ENCODE data around the gene DSG4. TPM values are rescaled to one million over a fixed set of nuclear protein-coding genes. Genes with fewer than 3 reads are reported as not detected.

The DSG4 gene
- total RNA-seq, 2 experiments from 2014 or later = not detected

- Histone ChIP-seq H2AFZ (ENCODE audit: low read length) (no peak overlapping the region), H3K36me3 (ENCODE audit: insufficient read depth, low read length) (no peaks in the 10 kb centered on the region), H3K9me3 (ENCODE audit: low read length) (no peaks in the 10 kb centered on the region), H3K4me2 (ENCODE audit: low read length) (no peak overlapping the region), H3K79me2 (ENCODE audit: insufficient read depth, low read depth, low read length) (no peaks in the 10 kb centered on the region), H3K4me3 (ENCODE audit: low read depth, low read length, poor library complexity, severe bottlenecking) (no peak overlapping the region), H3K9me2 (ENCODE audit: insufficient read depth, low read length) (no peaks in the 10 kb centered on the region), H4K20me1 (ENCODE audit: insufficient read depth, low read length) (no peaks in the 10 kb centered on the region), H3K27ac (ENCODE audit: low read depth, low read length, poor library complexity, severe bottlenecking) (no peak overlapping the region), H3K4me1 (ENCODE audit: insufficient read depth, low read length, poor library complexity, severe bottlenecking) (no peaks in the 10 kb centered on the region)
- DNase-seq (ENCODE audit: low spot score) = no peak
- no TSS peak for BruUV-seq (replicated peaks)
- ChIA-PET POLR2A (interaction anchor here (1.0 kb wide), 1 partner anchor 8 kb away, joined by 3 read pairs; no protein-coding TSS in a partner anchor), CTCF (ENCODE audit: unreplicated experiment) (no interaction called here)
- intact Hi-C loops (cut with micrococcal nuclease; ENCODE audit: unreplicated experiment) = no loop called here
- TF ChIP-seq CTCF (conservative IDR thresholded peaks at IDR 0.05; ENCODE audit: low read length) = no peak
- TF ChIP-seq EZH2phosphoT487 (IDR thresholded peaks at IDR 0.05; ENCODE audit: borderline replicate concordance, low read depth, low read length) = no peak
These were observed 22.9 kb downstream of the DSG4 start for GRCh38 chr18:31399306-31400032.

- CTCF ChIA-PET (ENCODE audit: unreplicated experiment) = no interaction called here
- Histone ChIP-seq H3K4me2 (ENCODE audit: low read length) (no peak overlapping the region), H3K36me3 (ENCODE audit: insufficient read depth, low read length) (no peaks in the 10 kb centered on the region), H3K4me1 (ENCODE audit: insufficient read depth, low read length, poor library complexity, severe bottlenecking) (no peaks in the 10 kb centered on the region), H2AFZ (ENCODE audit: low read length) (no peak overlapping the region), H3K9me2 (ENCODE audit: insufficient read depth, low read length) (no peaks in the 10 kb centered on the region), H3K79me2 (ENCODE audit: insufficient read depth, low read depth, low read length) (no peaks in the 10 kb centered on the region), H3K9me3 (ENCODE audit: low read length) (no peaks in the 10 kb centered on the region), H3K4me3 (ENCODE audit: low read depth, low read length, poor library complexity, severe bottlenecking) (no peak overlapping the region), H4K20me1 (ENCODE audit: insufficient read depth, low read length) (no peaks in the 10 kb centered on the region), H3K27ac (ENCODE audit: low read depth, low read length, poor library complexity, severe bottlenecking) (no peak overlapping the region)
- DNase-seq (ENCODE audit: low spot score) = no peak
- TF ChIP-seq EZH2phosphoT487 (IDR thresholded peaks at IDR 0.05; ENCODE audit: borderline replicate concordance, low read depth, low read length) (no peak), CTCF (conservative IDR thresholded peaks at IDR 0.05; ENCODE audit: low read length) (no peak)
- intact Hi-C loops (cut with micrococcal nuclease; ENCODE audit: unreplicated experiment) = no loop called here
- POLR2A ChIA-PET = no interaction called here
- no TSS peak for BruUV-seq (replicated peaks)
These were observed 24.8 kb downstream of the DSG4 start for GRCh38 chr18:31401156-31402025.

GRCh38 chr18:31402026-31402373 is 25.4 kb downstream of the DSG4 start:
- TF ChIP-seq EZH2phosphoT487 (IDR thresholded peaks at IDR 0.05; ENCODE audit: borderline replicate concordance, low read depth, low read length) (no peak), CTCF (conservative IDR thresholded peaks at IDR 0.05; ENCODE audit: low read length) (no peak)
- ChIA-PET POLR2A (no interaction called here), CTCF (ENCODE audit: unreplicated experiment) (no interaction called here)
- intact Hi-C loops (cut with micrococcal nuclease; ENCODE audit: unreplicated experiment) = no loop called here
- no peaks in the 10 kb centered on the region for H3K9me3 ChIP-seq (ENCODE audit: low read length)
- H3K36me3 ChIP-seq (ENCODE audit: insufficient read depth, low read length) = no peaks in the 10 kb centered on the region
- H4K20me1 ChIP-seq (ENCODE audit: insufficient read depth, low read length) = no peaks in the 10 kb centered on the region
- BruUV-seq (replicated peaks) = no TSS peak
- no peaks in the 10 kb centered on the region for H3K79me2 ChIP-seq (ENCODE audit: insufficient read depth, low read depth, low read length)
- H2AFZ ChIP-seq (ENCODE audit: low read length) = no peak overlapping the region
- no peaks in the 10 kb centered on the region for H3K9me2 ChIP-seq (ENCODE audit: insufficient read depth, low read length)
- no peaks in the 10 kb centered on the region for H3K4me1 ChIP-seq (ENCODE audit: insufficient read depth, low read length, poor library complexity, severe bottlenecking)
- H3K27ac ChIP-seq (ENCODE audit: low read depth, low read length, poor library complexity, severe bottlenecking) = no peak overlapping the region
- H3K4me2 ChIP-seq (ENCODE audit: low read length) = no peak overlapping the region
- DNase-seq (ENCODE audit: low spot score) = no peak
- no peak overlapping the region for H3K4me3 ChIP-seq (ENCODE audit: low read depth, low read length, poor library complexity, severe bottlenecking)

Data from OCI-LY7 (cell line).